PC-3 (cell line): Measurements from ENCODE around the gene SRP14. TPM values are rescaled to one million over a fixed set of nuclear protein-coding genes. Genes with fewer than 3 reads are reported as not detected.

ENCODE experiments used
- ATAC-seq: fragments of 200-7000 bp; cut with Tn5 transposase; 2 replicates; pipeline ENCODE4 v1.9.1; 2020; ENCODE audit warnings: mild to moderate bottlenecking, moderate library complexity
- BruUV-seq: library from RNA; stranded (reverse); fragments of 400-500 nt; replicated peaks from 2 replicates; lab custom pipeline; 2021; lab: Mats Ljungman, UMichigan
- CTCF ChIA-PET: fragments of 300-600 bp; sonication (Branson Sonifier 250); formaldehyde crosslinking; loops from one replicate; lab custom pipeline; 2022; ENCODE audit warnings: antibody characterized with exemption; lab: Charles Lee
- POLR2A ChIA-PET: fragments of 300-600 bp; sonication (Branson Sonifier 250); formaldehyde crosslinking; loops from one replicate; lab custom pipeline; 2022; ENCODE audit warnings: antibody characterized with exemption; ENCODE audit not compliant: unreplicated experiment; lab: Charles Lee
- DNase-seq: peaks from one replicate; pipeline ENCODE4 v3.0.0-alpha.2; 2015
- H2AFZ ChIP-seq: fragments of 300-600 bp; sonication (generic); 2 replicates; pipeline ENCODE4 v1.6.0; 2016; ENCODE audit warnings: antibody characterized with exemption, low read length
- H3F3A ChIP-seq: fragments of 300-600 bp; sonication (generic); one replicate; pipeline ENCODE4 v1.6.0; 2017; ENCODE audit warnings: antibody characterized with exemption, low read length, control low read depth, mild to moderate bottlenecking; ENCODE audit not compliant: unreplicated experiment
- H3K27ac ChIP-seq: fragments of 300-600 bp; sonication (generic); 2 replicates; pipeline ENCODE4 v1.5.1; 2016; ENCODE audit warnings: mild to moderate bottlenecking, low read length
- H3K27me3 ChIP-seq: fragments of 300-600 bp; sonication (generic); 2 replicates; pipeline ENCODE4 v1.6.1; 2016; ENCODE audit warnings: low read length, mixed read lengths
- H3K36me3 ChIP-seq: fragments of 300-600 bp; sonication (generic); 2 replicates; pipeline ENCODE4 v1.6.1; 2016; ENCODE audit warnings: low read depth, mixed run types, low read length, mixed read lengths
- H3K4me1 ChIP-seq: fragments of 300-600 bp; sonication (generic); 2 replicates; pipeline ENCODE4 v1.5.1; 2016; ENCODE audit warnings: low read length; ENCODE audit not compliant: insufficient read depth
- H3K4me2 ChIP-seq: fragments of 300-600 bp; sonication (generic); 2 replicates; pipeline ENCODE4 v1.6.0; 2016; ENCODE audit warnings: low read length
- H3K4me3 ChIP-seq: fragments of 300-600 bp; sonication (generic); 2 replicates; pipeline ENCODE4 v1.5.1; 2016; ENCODE audit warnings: mild to moderate bottlenecking, low read length, mixed read lengths
- H3K79me2 ChIP-seq: fragments of 300-600 bp; sonication (generic); 2 replicates; pipeline ENCODE4 v1.6.1; 2017; ENCODE audit warnings: low read length, mixed read lengths
- H3K9ac ChIP-seq: fragments of 300-600 bp; sonication (generic); 2 replicates; pipeline ENCODE4 v1.6.0; 2016; ENCODE audit warnings: mild to moderate bottlenecking, low read length
- H3K9me2 ChIP-seq: fragments of 300-600 bp; sonication (generic); replicated peaks from 2 replicates; pipeline ENCODE4 v1.6.1; 2016; ENCODE audit warnings: mixed run types, low read length, mixed read lengths
- H3K9me3 ChIP-seq: fragments of 300-600 bp; sonication (generic); 2 replicates; pipeline ENCODE4 v1.6.1; 2016; ENCODE audit warnings: low read length, mixed read lengths
- H4K20me1 ChIP-seq: fragments of 300-600 bp; sonication (generic); 2 replicates; pipeline ENCODE4 v1.6.1; 2016; ENCODE audit warnings: low read length, mixed read lengths
- CTCF ChIP-seq: fragments of 300-600 bp; sonication (generic); conservative IDR thresholded peaks from 2 replicates; pipeline ENCODE4 v1.5.1; 2017; ENCODE audit warnings: antibody characterized with exemption, low read depth, mild to moderate bottlenecking, low read length
- EZH2 ChIP-seq: fragments of 300-600 bp; sonication (generic); IDR thresholded peaks from one replicate; pipeline ENCODE4 v1.6.1; 2017; ENCODE audit warnings: antibody characterized with exemption, mild to moderate bottlenecking, low read length; ENCODE audit not compliant: unreplicated experiment
- EZH2phosphoT487 ChIP-seq: fragments of 300-600 bp; sonication (generic); IDR thresholded peaks from 2 replicates; pipeline ENCODE4 v1.6.1; 2018; ENCODE audit warnings: mild to moderate bottlenecking, antibody characterized with exemption, low read length, borderline replicate concordance
- intact Hi-C: fragments of 100-400 bp; cut with micrococcal nuclease; formaldehyde crosslinking; loops from 2 replicates; pipeline ENCODE4 v1.9.0; 2023
- total RNA-seq: library from RNA; depleted of rRNA; stranded (reverse); fragments of >200 nt; gene quantifications from 2 replicates; pipeline ENCODE4 v1.2.3, GENCODE V29; 2014

The SRP14 gene
- total RNA-seq, 1 experiment from 2014 or later, result 362 TPM

GRCh38 chr15:40087068-40087810 is 48.3 kb upstream of the SRP14 start:
- no TSS peak for BruUV-seq
- intact Hi-C loops, result no loop called here
- H3K79me2 ChIP-seq, result no peaks in the 10 kb centered on the region

GRCh38 chr15:40085266-40085665 is 46.3 kb upstream of the SRP14 start:
- no peak for TF ChIP-seq EZH2phosphoT487
- no peak for TF ChIP-seq EZH2
- no peak for TF ChIP-seq CTCF
- intact Hi-C loops, result no loop called here
- ATAC-seq, result no peak
- Histone ChIP-seq H3K27me3 (no peaks in the 10 kb centered on the region), H3K4me3 (no peak overlapping the region), H3K36me3 (no peaks in the 10 kb centered on the region), H3K4me2 (no peak overlapping the region), H3K79me2 (no peaks in the 10 kb centered on the region), H4K20me1 (no peaks in the 10 kb centered on the region), H3K9me3 (no peaks in the 10 kb centered on the region), H3K27ac (no peak overlapping the region), H3F3A (no peaks in the 10 kb centered on the region), H3K9me2 (no peaks in the 10 kb centered on the region), H3K4me1 (peaks cover 24% of the 10 kb centered on the region), H2AFZ (no peak overlapping the region), H3K9ac (no peak overlapping the region)
- BruUV-seq, result no TSS peak
- POLR2A ChIA-PET, result no interaction called here
- CTCF ChIA-PET, result no interaction called here
- DNase-seq, result no peak

More at GRCh38 chr15:40087068-40087810, 48.3 kb upstream of the SRP14 start:
- H3K4me2 ChIP-seq, result no peak overlapping the region
- CTCF ChIA-PET, result interaction anchor here (1.3 kb wide), 1 partner anchor 20 kb away, joined by 3 read pairs; no protein-coding TSS in a partner anchor
- no peaks in the 10 kb centered on the region for H3F3A ChIP-seq
- H3K4me1 ChIP-seq, result peaks cover 8% of the 10 kb centered on the region; the same call in 1 of the 2 replicates
- no peaks in the 10 kb centered on the region for H3K9me2 ChIP-seq
- no peaks in the 10 kb centered on the region for H4K20me1 ChIP-seq
- no peaks in the 10 kb centered on the region for H3K27me3 ChIP-seq
- no peaks in the 10 kb centered on the region for H3K36me3 ChIP-seq
- no peak for TF ChIP-seq EZH2phosphoT487
- no peak for TF ChIP-seq CTCF
- no peak for TF ChIP-seq EZH2
- H3K9me3 ChIP-seq, result no peaks in the 10 kb centered on the region
- no peak overlapping the region for H3K9ac ChIP-seq
- no peak overlapping the region for H3K27ac ChIP-seq
- ATAC-seq (no peak), DNase-seq (no peak)
- H2AFZ ChIP-seq, result no peak overlapping the region
- H3K4me3 ChIP-seq, result no peak overlapping the region
- POLR2A ChIA-PET, result interaction anchor here (0.7 kb wide), 1 partner anchor 39 kb away, joined by 4 read pairs; no protein-coding TSS in a partner anchor

- no peak for ATAC-seq
- Histone ChIP-seq H3K4me2 (no peak overlapping the region), H3K27ac (no peak overlapping the region), H3K9me2 (no peaks in the 10 kb centered on the region), H3K4me3 (no peak overlapping the region), H3K36me3 (no peaks in the 10 kb centered on the region), H2AFZ (no peak overlapping the region), H3K79me2 (no peaks in the 10 kb centered on the region), H3K27me3 (no peaks in the 10 kb centered on the region), H3F3A (no peaks in the 10 kb centered on the region), H4K20me1 (no peaks in the 10 kb centered on the region), H3K4me1 (peaks cover 24% of the 10 kb centered on the region), H3K9ac (no peak overlapping the region), H3K9me3 (no peaks in the 10 kb centered on the region)
- ChIA-PET CTCF (no interaction called here), POLR2A (no interaction called here)
- TF ChIP-seq EZH2phosphoT487, result no peak
- no peak for TF ChIP-seq CTCF
- TF ChIP-seq EZH2, result no peak
- intact Hi-C loops, result no loop called here
- DNase-seq, result peak; percentile 52
- no TSS peak for BruUV-seq
Measured at GRCh38 chr15:40084650-40085049, 45.7 kb upstream of the SRP14 start.
